ENCODE measurements around the gene VPS13C. TPM values are rescaled to one million over a fixed set of nuclear protein-coding genes. Genes with fewer than 3 reads are reported as not detected.

The VPS13C gene
- total RNA-seq, 4 donors from 2014 or later: 29.0 to 38.2 (median 36.1) TPM

DNA sequence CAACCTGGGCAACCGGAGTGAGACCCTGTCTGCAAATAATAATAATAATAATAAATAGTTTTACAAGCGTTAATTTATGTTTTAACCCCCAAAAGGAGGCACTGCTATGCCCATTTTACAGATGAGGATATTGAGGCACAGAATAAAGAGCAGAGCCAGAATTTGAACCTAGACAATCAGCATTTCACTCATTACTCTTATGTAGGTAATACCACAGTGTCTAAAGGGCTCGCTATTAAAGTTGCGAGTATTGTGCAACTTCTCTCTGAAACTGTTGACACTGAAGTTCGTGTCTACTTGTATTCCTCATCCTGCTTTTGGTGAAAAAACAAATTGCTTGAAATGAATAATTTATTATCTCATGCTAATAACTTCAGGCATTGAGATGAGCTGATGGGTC lies 9.3 kb upstream of the VPS13C start:
- TF ChIP-seq POLR2A (IDR thresholded peaks at IDR 0.05): no peak
- TF ChIP-seq, protein P1, sequence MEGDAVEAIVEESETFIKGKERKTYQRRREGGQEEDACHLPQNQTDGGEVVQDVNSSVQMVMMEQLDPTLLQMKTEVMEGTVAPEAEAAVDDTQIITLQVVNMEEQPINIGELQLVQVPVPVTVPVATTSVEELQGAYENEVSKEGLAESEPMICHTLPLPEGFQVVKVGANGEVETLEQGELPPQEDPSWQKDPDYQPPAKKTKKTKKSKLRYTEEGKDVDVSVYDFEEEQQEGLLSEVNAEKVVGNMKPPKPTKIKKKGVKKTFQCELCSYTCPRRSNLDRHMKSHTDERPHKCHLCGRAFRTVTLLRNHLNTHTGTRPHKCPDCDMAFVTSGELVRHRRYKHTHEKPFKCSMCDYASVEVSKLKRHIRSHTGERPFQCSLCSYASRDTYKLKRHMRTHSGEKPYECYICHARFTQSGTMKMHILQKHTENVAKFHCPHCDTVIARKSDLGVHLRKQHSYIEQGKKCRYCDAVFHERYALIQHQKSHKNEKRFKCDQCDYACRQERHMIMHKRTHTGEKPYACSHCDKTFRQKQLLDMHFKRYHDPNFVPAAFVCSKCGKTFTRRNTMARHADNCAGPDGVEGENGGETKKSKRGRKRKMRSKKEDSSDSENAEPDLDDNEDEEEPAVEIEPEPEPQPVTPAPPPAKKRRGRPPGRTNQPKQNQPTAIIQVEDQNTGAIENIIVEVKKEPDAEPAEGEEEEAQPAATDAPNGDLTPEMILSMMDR (IDR thresholded peaks at IDR 0.05): no peak
- no peak for DNase-seq (ENCODE audit: low spot score in 2 of 2)
- intact Hi-C loops (cut with DNase I; ENCODE audit: low total_unique reads): no loop called here
- 85 to 88% methylated on average over 5 of the region's 5 CpGs for WGBS, 2 donors
- no peak overlapping the region for H3K4me3 ChIP-seq (ENCODE audit: low read depth, poor library complexity, severe bottlenecking)

DNA sequence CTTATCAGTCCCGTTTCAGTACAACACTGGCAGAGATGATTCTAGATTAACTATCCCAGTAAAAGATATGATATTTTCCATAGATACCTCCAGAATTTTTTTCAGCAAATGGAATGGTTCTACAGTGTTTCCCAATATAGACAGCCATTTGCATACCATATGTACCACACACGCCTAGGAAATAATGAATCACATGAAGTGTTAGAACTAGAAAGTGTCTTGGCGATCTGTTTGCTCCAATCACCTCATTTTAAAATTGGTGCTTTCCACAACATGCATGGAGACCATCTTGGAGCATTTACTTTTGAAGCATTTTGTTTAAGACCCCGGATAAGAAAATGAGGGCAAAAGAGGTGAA lies 8.5 kb upstream of the VPS13C start:
- intact Hi-C loops (cut with DNase I; ENCODE audit: low total_unique reads): no loop called here
- no peak overlapping the region for H3K4me3 ChIP-seq (ENCODE audit: low read depth, poor library complexity, severe bottlenecking)
- no peak for DNase-seq (ENCODE audit: low spot score in 2 of 2)
- TF ChIP-seq POLR2A (IDR thresholded peaks at IDR 0.05): no peak
- TF ChIP-seq, protein P1 (IDR thresholded peaks at IDR 0.05): no peak
- WGBS, 2 donors: 31 to 40% methylated on average over 4 of the region's 4 CpGs

DNA sequence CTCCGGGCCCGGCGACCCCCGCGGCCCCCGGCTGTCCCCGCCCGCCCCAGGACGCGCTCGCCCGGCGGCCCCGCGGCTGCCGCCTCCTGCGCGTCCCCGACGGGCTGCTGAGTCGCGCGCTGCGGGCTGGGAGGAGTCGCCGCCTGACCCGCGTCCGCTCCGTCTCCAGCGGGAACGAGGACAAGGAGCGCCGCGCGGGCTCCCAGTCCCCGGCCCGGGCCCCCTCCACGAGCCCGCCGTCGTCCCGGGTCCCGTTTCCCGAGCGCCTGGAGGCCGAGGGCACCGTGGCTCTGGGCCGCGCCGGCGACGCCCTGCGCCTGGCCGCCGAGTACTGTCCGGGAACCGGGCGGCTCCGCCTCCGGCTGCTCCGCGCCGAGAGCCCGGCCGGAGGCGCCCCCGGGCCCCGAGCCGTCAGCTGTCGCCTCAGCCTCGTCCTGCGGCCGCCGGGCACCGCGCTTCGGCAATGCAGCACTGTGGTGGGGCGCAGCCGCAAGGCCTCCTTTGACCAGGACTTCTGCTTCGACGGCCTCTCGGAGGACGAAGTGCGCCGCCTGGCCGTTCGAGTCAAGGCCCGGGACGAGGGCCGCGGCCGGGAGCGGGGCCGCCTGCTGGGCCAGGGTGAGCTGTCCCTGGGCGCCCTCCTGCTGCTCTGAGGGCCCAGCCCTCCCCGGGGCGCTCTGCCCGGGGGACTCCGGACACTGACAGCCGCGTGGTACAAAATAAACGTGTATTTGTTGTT lies 8.0 kb upstream of the VPS13C start:
- intact Hi-C loops (cut with DNase I; ENCODE audit: low total_unique reads): no loop called here
- 2 to 5% methylated on average over 25 to 26 of the region's 103 CpGs for WGBS, 2 donors
- TF ChIP-seq, protein P1 (IDR thresholded peaks at IDR 0.05): no peak
- no peak for TF ChIP-seq POLR2A (IDR thresholded peaks at IDR 0.05)
- peak overlapping the region; percentile 44 for H3K4me3 ChIP-seq (ENCODE audit: low read depth, poor library complexity, severe bottlenecking)
- DNase-seq (ENCODE audit: low spot score in 2 of 2): no peak

DNA sequence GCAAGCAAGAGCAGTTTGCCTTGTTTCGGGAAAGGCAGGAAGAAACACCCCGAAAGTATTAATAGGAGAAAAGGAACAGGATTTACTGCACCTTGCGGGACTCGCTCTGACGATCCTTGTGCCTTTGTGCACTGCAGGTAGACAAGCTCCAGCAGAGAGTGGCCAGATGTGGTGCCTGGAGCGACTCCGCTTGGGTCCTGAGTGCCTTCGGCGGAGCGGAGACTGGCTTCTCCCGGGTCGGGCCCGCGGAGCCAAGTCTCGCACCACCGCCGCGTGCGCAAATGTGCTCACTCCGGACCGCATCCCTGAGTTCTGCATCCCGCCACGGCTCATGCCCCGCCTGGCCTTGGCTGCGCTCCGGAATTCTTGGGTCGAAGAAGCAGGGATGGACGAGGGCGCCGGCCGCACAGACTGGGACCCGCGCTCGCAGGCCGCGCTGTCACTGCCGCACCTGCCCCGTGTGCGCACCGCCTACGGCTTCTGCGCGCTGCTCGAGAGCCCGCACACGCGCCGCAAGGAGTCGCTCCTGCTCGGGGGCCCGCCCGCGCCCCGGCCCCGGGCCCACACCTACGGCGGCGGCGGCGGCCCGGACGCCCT lies 7.3 kb upstream of the VPS13C start:
- no peak for DNase-seq (ENCODE audit: low spot score in 2 of 2)
- intact Hi-C loops (cut with DNase I; ENCODE audit: low total_unique reads): no loop called here
- 0 to 1% methylated on average over 24 to 25 of the region's 62 CpGs for WGBS, 2 donors
- TF ChIP-seq POLR2A (IDR thresholded peaks at IDR 0.05): no peak
- TF ChIP-seq, protein P1 (IDR thresholded peaks at IDR 0.05): no peak
- peak overlapping the region; percentile 42 for H3K4me3 ChIP-seq (ENCODE audit: low read depth, poor library complexity, severe bottlenecking)

DNA sequence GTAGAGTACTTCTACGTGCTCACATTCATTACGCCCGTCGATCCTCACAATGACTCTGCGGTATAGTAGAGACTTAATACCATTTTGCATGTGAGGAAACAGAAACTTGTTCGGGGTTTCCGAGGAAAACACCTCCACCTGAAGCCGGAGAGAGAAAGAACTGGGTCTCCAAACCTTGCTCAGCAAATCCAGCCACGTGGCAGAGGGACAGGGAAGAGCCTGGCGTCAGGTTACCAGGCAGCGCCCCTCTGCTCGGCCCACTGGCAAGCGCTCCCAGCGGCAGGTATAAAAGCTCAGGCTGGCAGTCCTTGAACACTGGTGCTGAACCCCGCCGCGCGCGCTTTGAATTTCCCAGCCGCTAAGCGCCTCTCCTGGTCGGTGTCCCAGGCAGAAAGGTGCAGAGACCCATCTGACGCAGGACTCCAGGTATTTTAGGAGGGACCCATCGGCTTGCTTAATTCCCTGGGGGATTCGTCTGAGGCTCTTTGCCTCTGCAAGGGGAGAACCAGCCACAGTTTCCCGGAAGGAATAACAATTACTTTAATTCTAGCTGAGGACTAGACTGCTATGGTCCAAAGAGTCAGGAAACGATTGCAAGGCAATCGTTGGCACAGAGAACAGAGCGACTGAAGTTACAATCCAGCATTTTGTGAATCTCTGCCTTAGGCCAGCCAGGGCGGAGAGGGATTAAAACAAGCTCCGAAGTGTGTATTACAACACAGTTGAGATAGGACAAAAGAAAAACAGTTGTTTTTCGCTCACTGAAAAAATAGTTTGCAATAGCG lies 6.6 kb upstream of the VPS13C start, which contains the start of gene C2CD4A:
C2CD4A (plus strand) TSS at position 315 of the 785 bp plus-strand sequence. CDS start 637 bp downstream, outside the sequence.
- H3K4me3 ChIP-seq (ENCODE audit: low read depth, poor library complexity, severe bottlenecking): peak within 1 kb of the TSS; percentile 42
- TF ChIP-seq, protein P1 (IDR thresholded peaks at IDR 0.05): no peak
- no peak for TF ChIP-seq POLR2A (IDR thresholded peaks at IDR 0.05)
- DNase-seq (ENCODE audit: low spot score in 2 of 2): peak; percentile 36 to 94
- WGBS, 2 donors: 14 to 20% methylated on average over 20 to 33 of the region's 33 CpGs
- intact Hi-C loops (cut with DNase I; ENCODE audit: low total_unique reads): no loop called here
